Measurements from ENCODE around the gene RHOD. TPM values are rescaled to one million over a fixed set of nuclear protein-coding genes. Genes with fewer than 3 reads are reported as not detected.

The RHOD gene
- total and polyA plus RNA-seq, 2 donors from 2014 or later = 20.9 to 50.2 TPM

GRCh38 chr11:67085617-67086016, 29.0 kb downstream of the RHOD start:
- H3K4me1 ChIP-seq (ENCODE audit: control insufficient read depth in 2 of 3, insufficient read depth in 2 of 3, low read depth in 1 of 3, low read length in 3 of 3) = no peaks in the 10 kb centered on the region
- no peak overlapping the region for H3K9ac ChIP-seq (ENCODE audit: low read length in 3 of 3)
- intact Hi-C loops (cut with DNase I) = no loop called here
- no peak for FAIRE-seq
- no peak overlapping the region for H3K27ac ChIP-seq (ENCODE audit: low read depth in 2 of 2, low read length in 2 of 2)
- no peaks in the 10 kb centered on the region for H3K9me3 ChIP-seq (ENCODE audit: control insufficient read depth in 2 of 3, insufficient read depth in 1 of 3, low read length in 3 of 3)
- H3K4me3 ChIP-seq (ENCODE audit: low read length in 3 of 3) = no peak overlapping the region
- no peak for TF ChIP-seq CTCF (IDR thresholded peaks at IDR 0.05; ENCODE audit: borderline replicate concordance, extremely low read depth, insufficient read depth)
- DNase-seq = no peak
- no peaks in the 10 kb centered on the region for H3K27me3 ChIP-seq (ENCODE audit: control insufficient read depth, insufficient read depth, low read length)
- H3K36me3 ChIP-seq (ENCODE audit: control insufficient read depth in 2 of 3, insufficient read depth in 3 of 3, low read length in 3 of 3) = no peaks in the 10 kb centered on the region

- DNase-seq (no peak), FAIRE-seq (no peak)
- no peaks in the 10 kb centered on the region for H3K36me3 ChIP-seq (ENCODE audit: control insufficient read depth in 2 of 3, insufficient read depth in 3 of 3, low read length in 3 of 3)
- intact Hi-C loops (cut with DNase I) = no loop called here
- H3K9ac ChIP-seq (ENCODE audit: low read length in 3 of 3) = no peak overlapping the region
- no peaks in the 10 kb centered on the region for H3K4me1 ChIP-seq (ENCODE audit: control insufficient read depth in 2 of 3, insufficient read depth in 2 of 3, low read depth in 1 of 3, low read length in 3 of 3)
- H3K9me3 ChIP-seq (ENCODE audit: control insufficient read depth in 2 of 3, insufficient read depth in 1 of 3, low read length in 3 of 3) = no peaks in the 10 kb centered on the region
- H3K27ac ChIP-seq (ENCODE audit: low read depth in 2 of 2, low read length in 2 of 2) = no peak overlapping the region
- TF ChIP-seq CTCF (IDR thresholded peaks at IDR 0.05; ENCODE audit: borderline replicate concordance, extremely low read depth, insufficient read depth) = no peak
- no peaks in the 10 kb centered on the region for H3K27me3 ChIP-seq (ENCODE audit: control insufficient read depth, insufficient read depth, low read length)
- no peak overlapping the region for H3K4me3 ChIP-seq (ENCODE audit: low read length in 3 of 3)
Observed at GRCh38 chr11:67090717-67091116, 34.1 kb downstream of the RHOD start.

- TF ChIP-seq CTCF (IDR thresholded peaks at IDR 0.05; ENCODE audit: borderline replicate concordance, extremely low read depth, insufficient read depth) = no peak
- Histone ChIP-seq H3K27me3 (ENCODE audit: control insufficient read depth, insufficient read depth, low read length) (no peaks in the 10 kb centered on the region), H3K9me3 (ENCODE audit: control insufficient read depth in 2 of 3, insufficient read depth in 1 of 3, low read length in 3 of 3) (no peaks in the 10 kb centered on the region), H3K36me3 (ENCODE audit: control insufficient read depth in 2 of 3, insufficient read depth in 3 of 3, low read length in 3 of 3) (no peaks in the 10 kb centered on the region), H3K27ac (ENCODE audit: low read depth in 2 of 2, low read length in 2 of 2) (no peak overlapping the region), H3K4me3 (ENCODE audit: low read length in 3 of 3) (no peak overlapping the region), H3K4me1 (ENCODE audit: control insufficient read depth in 2 of 3, insufficient read depth in 2 of 3, low read depth in 1 of 3, low read length in 3 of 3) (no peaks in the 10 kb centered on the region), H3K9ac (ENCODE audit: low read length in 3 of 3) (no peak overlapping the region)
- FAIRE-seq (no peak), DNase-seq (no peak)
- intact Hi-C loops (cut with DNase I) = no loop called here
Observed at GRCh38 chr11:67095214-67095507, 38.5 kb downstream of the RHOD start.

GRCh38 chr11:67098799-67099429, 42.3 kb downstream of the RHOD start:
- Histone ChIP-seq H3K9me3 (ENCODE audit: control insufficient read depth in 2 of 3, insufficient read depth in 1 of 3, low read length in 3 of 3) (no peaks in the 10 kb centered on the region), H3K36me3 (ENCODE audit: control insufficient read depth in 2 of 3, insufficient read depth in 3 of 3, low read length in 3 of 3) (no peaks in the 10 kb centered on the region), H3K9ac (ENCODE audit: low read length in 3 of 3) (no peak overlapping the region), H3K4me3 (ENCODE audit: low read length in 3 of 3) (no peak overlapping the region), H3K27me3 (ENCODE audit: control insufficient read depth, insufficient read depth, low read length) (no peaks in the 10 kb centered on the region), H3K4me1 (ENCODE audit: control insufficient read depth in 2 of 3, insufficient read depth in 2 of 3, low read depth in 1 of 3, low read length in 3 of 3) (no peaks in the 10 kb centered on the region), H3K27ac (ENCODE audit: low read depth in 2 of 2, low read length in 2 of 2) (no peak overlapping the region)
- FAIRE-seq = no peak
- DNase-seq = no peak
- intact Hi-C loops (cut with DNase I) = no loop called here
- no peak for TF ChIP-seq CTCF (IDR thresholded peaks at IDR 0.05; ENCODE audit: borderline replicate concordance, extremely low read depth, insufficient read depth)
